Measurements from ENCODE around the gene ANAPC16.

The ANAPC16 gene

DNA sequence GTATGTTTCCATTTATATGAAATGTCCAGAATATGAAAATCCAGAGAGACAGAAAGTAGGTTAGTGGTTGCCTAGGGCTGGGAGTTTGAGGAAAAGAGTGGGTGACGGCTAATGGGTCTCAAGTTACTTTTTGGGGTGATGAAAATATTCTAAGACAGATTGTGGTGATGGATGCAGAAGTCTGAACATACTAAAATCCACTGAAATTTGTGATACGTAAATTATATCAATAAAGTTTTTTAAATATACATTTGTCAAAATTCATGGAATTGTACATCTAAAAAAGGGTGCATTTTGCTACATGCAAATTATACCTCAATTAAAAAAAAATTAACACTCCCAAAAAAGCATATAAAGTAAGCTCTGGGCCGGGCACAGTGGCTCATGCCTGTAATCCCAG, 67.3 kb downstream of the ANAPC16 start:
- H3K4me3 ChIP-seq (replicated peaks; ENCODE audit: low read depth, low read length): no peak overlapping the region
- no peak for DNase-seq (ENCODE audit: low read depth)
- TF ChIP-seq, protein P1, sequence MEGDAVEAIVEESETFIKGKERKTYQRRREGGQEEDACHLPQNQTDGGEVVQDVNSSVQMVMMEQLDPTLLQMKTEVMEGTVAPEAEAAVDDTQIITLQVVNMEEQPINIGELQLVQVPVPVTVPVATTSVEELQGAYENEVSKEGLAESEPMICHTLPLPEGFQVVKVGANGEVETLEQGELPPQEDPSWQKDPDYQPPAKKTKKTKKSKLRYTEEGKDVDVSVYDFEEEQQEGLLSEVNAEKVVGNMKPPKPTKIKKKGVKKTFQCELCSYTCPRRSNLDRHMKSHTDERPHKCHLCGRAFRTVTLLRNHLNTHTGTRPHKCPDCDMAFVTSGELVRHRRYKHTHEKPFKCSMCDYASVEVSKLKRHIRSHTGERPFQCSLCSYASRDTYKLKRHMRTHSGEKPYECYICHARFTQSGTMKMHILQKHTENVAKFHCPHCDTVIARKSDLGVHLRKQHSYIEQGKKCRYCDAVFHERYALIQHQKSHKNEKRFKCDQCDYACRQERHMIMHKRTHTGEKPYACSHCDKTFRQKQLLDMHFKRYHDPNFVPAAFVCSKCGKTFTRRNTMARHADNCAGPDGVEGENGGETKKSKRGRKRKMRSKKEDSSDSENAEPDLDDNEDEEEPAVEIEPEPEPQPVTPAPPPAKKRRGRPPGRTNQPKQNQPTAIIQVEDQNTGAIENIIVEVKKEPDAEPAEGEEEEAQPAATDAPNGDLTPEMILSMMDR (IDR thresholded peaks at IDR 0.05; ENCODE audit: low read length, missing control alignments): no peak

Measured in fibroblast of pulmonary artery (primary cell).